Activated CD4-positive, alpha-beta T cell treated with anti-CD3 and anti-CD28 coated beads, Interleukin-2, amount 10 ng/mL, durations not matched to agents 7 days and 5 days (primary cell): ENCODE data around the gene RAB31. TPM values are rescaled to one million over a fixed set of nuclear protein-coding genes. Genes with fewer than 3 reads are reported as not detected.

Experiments used
- CTCF ChIA-PET: fragments of 350-600 bp; sonication (Branson Sonifier 250); formaldehyde crosslinking; loops from one replicate; lab custom pipeline; 2021; ENCODE audit warnings: antibody characterized with exemption; lab: Charles Lee
- POLR2A ChIA-PET: fragments of 350-600 bp; sonication (Branson Sonifier 250); formaldehyde crosslinking; loops from one replicate; lab custom pipeline; 2021; ENCODE audit warnings: antibody characterized with exemption; lab: Charles Lee
- DNase-seq: peaks from one replicate; pipeline ENCODE4 v3.0.0-alpha.2; 2020
- H3K27ac Mint-ChIP-seq: one replicate; pipeline ENCODE4 v1.8.0; 2021; ENCODE audit warnings: mild to moderate bottlenecking, moderate library complexity, mixed read lengths
- H3K27me3 Mint-ChIP-seq: one replicate; pipeline ENCODE4 v1.8.0; 2021; ENCODE audit warnings: mixed read lengths
- H3K36me3 Mint-ChIP-seq: one replicate; pipeline ENCODE4 v1.8.0; 2021; ENCODE audit warnings: low read depth, mixed read lengths
- H3K4me1 Mint-ChIP-seq: one replicate; pipeline ENCODE4 v1.8.0; 2021; ENCODE audit warnings: mixed read lengths
- H3K4me3 Mint-ChIP-seq: one replicate; pipeline ENCODE4 v1.8.0; 2021; ENCODE audit warnings: mild to moderate bottlenecking, moderate library complexity, mixed read lengths
- H3K9me3 Mint-ChIP-seq: one replicate; pipeline ENCODE4 v1.8.0; 2021; ENCODE audit warnings: mixed read lengths
- total RNA-seq, 2 experiments: library from RNA; stranded (reverse); gene quantifications; one replicate each; pipeline ENCODE4 v1.2.3, GENCODE V29; 2021

RAB31 gene
- total RNA-seq, 2 experiments from 2014 or later = 0.92 to 1.3 TPM

GRCh38 chr18:9859232-9859631 is 151.1 kb downstream of the RAB31 start:
- no peak for DNase-seq
- H3K9me3 Mint-ChIP-seq = no peaks in the 10 kb centered on the region
- POLR2A ChIA-PET = no interaction called here
- H3K4me3 Mint-ChIP-seq = no peak overlapping the region
- H3K4me1 Mint-ChIP-seq = peaks cover 3% of the 10 kb centered on the region
- no peak overlapping the region for H3K27ac Mint-ChIP-seq
- H3K27me3 Mint-ChIP-seq = peaks cover 2% of the 10 kb centered on the region
- no peaks in the 10 kb centered on the region for H3K36me3 Mint-ChIP-seq
- CTCF ChIA-PET = interaction anchor here (0.6 to 1.0 kb wide), 2 partner anchors 10 to 1796 kb away, joined by 3 read pairs; no protein-coding TSS in a partner anchor

DNA sequence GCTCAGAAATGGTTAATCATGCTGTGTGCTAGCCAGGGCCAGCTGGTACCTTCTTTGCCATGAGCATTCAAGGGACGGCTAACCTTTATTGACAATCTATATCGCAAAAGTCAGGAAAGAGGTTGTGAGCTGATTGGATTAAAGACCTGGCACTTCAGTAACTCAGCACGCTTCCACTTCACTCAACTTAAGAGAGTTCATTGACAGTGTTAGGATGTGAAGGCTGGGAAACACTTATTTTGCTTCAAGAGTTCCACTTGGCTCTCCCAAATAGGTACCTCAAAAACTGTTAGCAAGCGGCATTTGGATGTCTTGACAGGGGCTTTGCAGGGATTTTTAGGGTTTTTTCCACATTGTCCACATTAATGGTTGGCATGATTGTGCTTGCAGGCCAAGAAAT is 152.6 kb downstream of the RAB31 start:
- H3K36me3 Mint-ChIP-seq = no peaks in the 10 kb centered on the region
- CTCF ChIA-PET = interaction anchor here (0.6 to 1.2 kb wide), 2 partner anchors 25 to 99 kb away, joined by 3 to 6 read pairs; partner anchors contain the start of gene TXNDC2
- POLR2A ChIA-PET = no interaction called here
- no peak overlapping the region for H3K27ac Mint-ChIP-seq
- H3K4me1 Mint-ChIP-seq = peaks cover 3% of the 10 kb centered on the region
- DNase-seq = no peak
- H3K9me3 Mint-ChIP-seq = peaks cover 4% of the 10 kb centered on the region
- no peak overlapping the region for H3K4me3 Mint-ChIP-seq
- no peaks in the 10 kb centered on the region for H3K27me3 Mint-ChIP-seq

GRCh38 chr18:9861157-9861556 is 153.1 kb downstream of the RAB31 start:
- no peaks in the 10 kb centered on the region for H3K27me3 Mint-ChIP-seq
- no peak for DNase-seq
- H3K9me3 Mint-ChIP-seq = peaks cover 9% of the 10 kb centered on the region
- H3K27ac Mint-ChIP-seq = no peak overlapping the region
- POLR2A ChIA-PET = no interaction called here
- H3K4me1 Mint-ChIP-seq = peaks cover 3% of the 10 kb centered on the region
- CTCF ChIA-PET = interaction anchor here (0.6 to 1.2 kb wide), 3 partner anchors 13 to 100 kb away, joined by 3 to 6 read pairs (median 4); partner anchors contain the start of gene TXNDC2
- H3K4me3 Mint-ChIP-seq = no peak overlapping the region
- H3K36me3 Mint-ChIP-seq = no peaks in the 10 kb centered on the region

- H3K36me3 Mint-ChIP-seq = no peaks in the 10 kb centered on the region
- H3K4me1 Mint-ChIP-seq = peaks cover 3% of the 10 kb centered on the region
- CTCF ChIA-PET = no interaction called here
- peaks cover 13% of the 10 kb centered on the region for H3K9me3 Mint-ChIP-seq
- POLR2A ChIA-PET = no interaction called here
- H3K27me3 Mint-ChIP-seq = no peaks in the 10 kb centered on the region
- no peak overlapping the region for H3K4me3 Mint-ChIP-seq
- no peak for DNase-seq
- H3K27ac Mint-ChIP-seq = no peak overlapping the region
Measured at GRCh38 chr18:9861933-9862332, 153.8 kb downstream of the RAB31 start.

GRCh38 chr18:9862686-9863085 is 154.6 kb downstream of the RAB31 start:
- ChIA-PET POLR2A (no interaction called here), CTCF (no interaction called here)
- H3K4me3 Mint-ChIP-seq = no peak overlapping the region
- DNase-seq = no peak
- no peak overlapping the region for H3K27ac Mint-ChIP-seq
- H3K4me1 Mint-ChIP-seq = peaks cover 3% of the 10 kb centered on the region
- H3K27me3 Mint-ChIP-seq = no peaks in the 10 kb centered on the region
- H3K9me3 Mint-ChIP-seq = peaks cover 14% of the 10 kb centered on the region
- H3K36me3 Mint-ChIP-seq = no peaks in the 10 kb centered on the region

GRCh38 chr18:9863282-9863681 is 155.2 kb downstream of the RAB31 start:
- CTCF ChIA-PET = no interaction called here
- POLR2A ChIA-PET = no interaction called here
- DNase-seq = no peak
- H3K4me1 Mint-ChIP-seq = peaks cover 3% of the 10 kb centered on the region
- no peak overlapping the region for H3K4me3 Mint-ChIP-seq
- peaks cover 14% of the 10 kb centered on the region for H3K9me3 Mint-ChIP-seq
- H3K36me3 Mint-ChIP-seq = no peaks in the 10 kb centered on the region
- H3K27ac Mint-ChIP-seq = no peak overlapping the region
- H3K27me3 Mint-ChIP-seq = no peaks in the 10 kb centered on the region

DNA sequence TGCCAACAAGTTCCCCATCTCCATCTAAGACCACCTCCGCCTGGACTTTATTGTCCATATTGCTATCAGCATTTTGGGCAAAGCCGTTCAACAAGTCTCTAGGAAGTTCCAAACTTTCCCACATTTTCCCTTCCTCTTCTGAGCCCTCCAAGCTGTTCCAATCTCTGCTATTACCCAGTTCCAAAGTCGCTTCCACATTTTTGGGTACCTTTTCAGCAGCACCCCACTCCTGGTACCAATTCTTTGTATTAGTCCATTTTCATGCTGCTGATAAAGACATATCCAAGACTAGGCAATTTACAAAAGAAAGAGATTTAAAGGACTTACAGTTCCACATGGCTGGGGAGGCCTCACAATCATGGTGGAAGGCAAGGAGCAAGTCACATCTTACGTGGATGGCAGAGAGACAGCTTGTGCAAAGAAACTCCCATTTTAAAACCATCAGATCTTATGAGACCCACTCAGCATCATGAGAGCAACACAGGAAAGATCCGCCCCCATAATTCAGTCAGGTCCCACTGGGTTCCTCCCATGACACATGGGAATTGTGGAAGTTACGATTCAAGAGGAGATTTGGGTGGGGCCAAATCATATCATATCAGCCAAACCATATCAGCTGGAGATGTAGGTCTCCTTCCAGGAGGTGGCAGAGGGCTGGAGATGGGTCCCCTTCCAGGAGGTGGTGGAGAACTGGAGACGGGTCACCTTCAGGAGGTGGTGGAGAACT is 157.8 kb downstream of the RAB31 start:
- ChIA-PET CTCF (no interaction called here), POLR2A (no interaction called here)
- H3K4me1 Mint-ChIP-seq = peaks cover 7% of the 10 kb centered on the region
- H3K27ac Mint-ChIP-seq = no peak overlapping the region
- H3K27me3 Mint-ChIP-seq = no peaks in the 10 kb centered on the region
- H3K9me3 Mint-ChIP-seq = peaks cover 14% of the 10 kb centered on the region
- H3K4me3 Mint-ChIP-seq = no peak overlapping the region
- H3K36me3 Mint-ChIP-seq = no peaks in the 10 kb centered on the region
- no peak for DNase-seq

GRCh38 chr18:9866627-9867026 is 158.5 kb downstream of the RAB31 start:
- ChIA-PET CTCF (no interaction called here), POLR2A (no interaction called here)
- H3K9me3 Mint-ChIP-seq = peaks cover 14% of the 10 kb centered on the region
- no peaks in the 10 kb centered on the region for H3K27me3 Mint-ChIP-seq
- H3K4me3 Mint-ChIP-seq = no peak overlapping the region
- H3K36me3 Mint-ChIP-seq = no peaks in the 10 kb centered on the region
- peaks cover 7% of the 10 kb centered on the region for H3K4me1 Mint-ChIP-seq
- no peak for DNase-seq
- H3K27ac Mint-ChIP-seq = no peak overlapping the region

GRCh38 chr18:9867071-9867594 is 159.0 kb downstream of the RAB31 start:
- Mint-ChIP-seq H3K27ac (no peak overlapping the region), H3K4me3 (no peak overlapping the region), H3K4me1 (peaks cover 7% of the 10 kb centered on the region), H3K27me3 (no peaks in the 10 kb centered on the region), H3K9me3 (peaks cover 14% of the 10 kb centered on the region), H3K36me3 (no peaks in the 10 kb centered on the region)
- CTCF ChIA-PET = no interaction called here
- no peak for DNase-seq
- POLR2A ChIA-PET = no interaction called here

- Mint-ChIP-seq H3K4me3 (no peak overlapping the region), H3K27ac (no peak overlapping the region), H3K36me3 (no peaks in the 10 kb centered on the region), H3K27me3 (no peaks in the 10 kb centered on the region), H3K4me1 (peaks cover 4% of the 10 kb centered on the region), H3K9me3 (peaks cover 14% of the 10 kb centered on the region)
- CTCF ChIA-PET = interaction anchor here (0.8 to 1.3 kb wide), 2 partner anchors 10 to 17 kb away, joined by 3 read pairs; partner anchors contain the start of gene TXNDC2
- POLR2A ChIA-PET = no interaction called here
- DNase-seq = no peak
Measured at GRCh38 chr18:9868857-9869714, 161.0 kb downstream of the RAB31 start.

DNA sequence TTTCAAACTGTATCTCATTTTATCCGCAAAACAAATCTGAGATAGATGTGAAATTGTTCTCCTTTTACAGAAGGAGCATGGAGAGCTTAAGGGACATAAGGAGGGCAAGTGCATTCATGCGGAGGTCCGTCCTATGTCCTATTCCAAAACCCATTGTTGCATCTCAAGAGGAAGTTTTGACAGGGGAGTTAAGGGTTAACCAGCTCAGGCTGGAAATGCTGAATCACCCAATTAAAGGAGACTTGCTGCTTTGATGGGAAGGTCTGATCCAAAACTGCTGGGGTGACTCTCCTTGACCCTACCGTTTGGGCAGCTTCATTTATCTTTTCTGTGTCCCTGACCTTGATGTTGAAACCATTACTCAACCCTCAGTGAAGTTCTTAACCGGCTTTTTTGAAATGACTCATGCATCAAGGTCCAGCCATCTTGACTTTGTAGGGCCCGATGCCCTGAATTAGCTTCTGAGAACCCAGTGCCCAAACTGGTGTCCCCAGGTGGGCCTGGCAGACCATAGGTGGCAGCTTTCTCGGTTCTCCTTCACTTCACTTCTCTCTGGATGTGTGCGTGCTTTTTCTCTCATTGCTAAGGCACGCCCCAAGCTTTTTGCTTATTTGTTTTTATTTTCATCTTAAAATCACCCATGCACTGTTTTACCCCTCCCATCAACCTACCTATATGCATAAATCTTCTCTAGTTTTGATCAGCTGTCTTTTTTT is 161.8 kb downstream of the RAB31 start:
- Mint-ChIP-seq H3K27ac (no peak overlapping the region), H3K4me1 (peaks cover 4% of the 10 kb centered on the region), H3K27me3 (no peaks in the 10 kb centered on the region), H3K4me3 (no peak overlapping the region), H3K9me3 (peaks cover 14% of the 10 kb centered on the region), H3K36me3 (no peaks in the 10 kb centered on the region)
- CTCF ChIA-PET = interaction anchor here (0.8 to 1.3 kb wide), 3 partner anchors 11 to 60 kb away, joined by 3 read pairs; partner anchors contain the start of gene TXNDC2
- DNase-seq = no peak
- POLR2A ChIA-PET = no interaction called here

- Mint-ChIP-seq H3K27ac (no peak overlapping the region), H3K9me3 (peaks cover 12% of the 10 kb centered on the region), H3K36me3 (no peaks in the 10 kb centered on the region), H3K4me1 (peaks cover 4% of the 10 kb centered on the region), H3K27me3 (no peaks in the 10 kb centered on the region), H3K4me3 (no peak overlapping the region)
- ChIA-PET POLR2A (no interaction called here), CTCF (interaction anchor here (0.9 to 1.3 kb wide), 2 partner anchors 12 to 59 kb away, joined by 3 read pairs; no protein-coding TSS in a partner anchor)
- no peak for DNase-seq
Measured at GRCh38 chr18:9870431-9871008, 162.4 kb downstream of the RAB31 start.
